Measurements from ENCODE around the gene ATRAID. TPM values are rescaled to one million over a fixed set of nuclear protein-coding genes. Genes with fewer than 3 reads are reported as not detected.

The ATRAID gene
- total RNA-seq, 1 experiment from 2014 or later = 97.2 TPM

- DNase-seq (ENCODE audit: low spot score) (no peak), ATAC-seq (no peak)
- CTCF ChIA-PET = interaction anchor here (1.1 to 5.5 kb wide), 5 partner anchors 16 to 79 kb away, joined by 5 to 106 read pairs (median 22); partner anchors contain the start of gene TRIM54
- H3K27me3 Mint-ChIP-seq (ENCODE audit: low read depth) = peaks cover 7% of the 10 kb centered on the region
- TF ChIP-seq NFE2L1 (CRISPR knock-in tag; IDR thresholded peaks at IDR 0.05) = no peak
- TF ChIP-seq SMAD3 (CRISPR knock-in tag; IDR thresholded peaks at IDR 0.05; ENCODE audit: borderline replicate concordance) = no peak
- no peak for TF ChIP-seq ESRRA (CRISPR knock-in tag; IDR thresholded peaks at IDR 0.05; ENCODE audit: borderline replicate concordance)
- no peak for TF ChIP-seq ELF4 (CRISPR knock-in tag; IDR thresholded peaks at IDR 0.05; ENCODE audit: low read depth)
- no peak for TF ChIP-seq MXD4 (CRISPR knock-in tag; IDR thresholded peaks at IDR 0.05; ENCODE audit: borderline replicate concordance)
- no peak for TF ChIP-seq JAZF1 (CRISPR knock-in tag; IDR thresholded peaks at IDR 0.05)
- TF ChIP-seq NR2C2 (CRISPR knock-in tag; IDR thresholded peaks at IDR 0.05) = no peak
- no peak for TF ChIP-seq FOXP4 (CRISPR knock-in tag; IDR thresholded peaks at IDR 0.05)
- TF ChIP-seq, protein P1, sequence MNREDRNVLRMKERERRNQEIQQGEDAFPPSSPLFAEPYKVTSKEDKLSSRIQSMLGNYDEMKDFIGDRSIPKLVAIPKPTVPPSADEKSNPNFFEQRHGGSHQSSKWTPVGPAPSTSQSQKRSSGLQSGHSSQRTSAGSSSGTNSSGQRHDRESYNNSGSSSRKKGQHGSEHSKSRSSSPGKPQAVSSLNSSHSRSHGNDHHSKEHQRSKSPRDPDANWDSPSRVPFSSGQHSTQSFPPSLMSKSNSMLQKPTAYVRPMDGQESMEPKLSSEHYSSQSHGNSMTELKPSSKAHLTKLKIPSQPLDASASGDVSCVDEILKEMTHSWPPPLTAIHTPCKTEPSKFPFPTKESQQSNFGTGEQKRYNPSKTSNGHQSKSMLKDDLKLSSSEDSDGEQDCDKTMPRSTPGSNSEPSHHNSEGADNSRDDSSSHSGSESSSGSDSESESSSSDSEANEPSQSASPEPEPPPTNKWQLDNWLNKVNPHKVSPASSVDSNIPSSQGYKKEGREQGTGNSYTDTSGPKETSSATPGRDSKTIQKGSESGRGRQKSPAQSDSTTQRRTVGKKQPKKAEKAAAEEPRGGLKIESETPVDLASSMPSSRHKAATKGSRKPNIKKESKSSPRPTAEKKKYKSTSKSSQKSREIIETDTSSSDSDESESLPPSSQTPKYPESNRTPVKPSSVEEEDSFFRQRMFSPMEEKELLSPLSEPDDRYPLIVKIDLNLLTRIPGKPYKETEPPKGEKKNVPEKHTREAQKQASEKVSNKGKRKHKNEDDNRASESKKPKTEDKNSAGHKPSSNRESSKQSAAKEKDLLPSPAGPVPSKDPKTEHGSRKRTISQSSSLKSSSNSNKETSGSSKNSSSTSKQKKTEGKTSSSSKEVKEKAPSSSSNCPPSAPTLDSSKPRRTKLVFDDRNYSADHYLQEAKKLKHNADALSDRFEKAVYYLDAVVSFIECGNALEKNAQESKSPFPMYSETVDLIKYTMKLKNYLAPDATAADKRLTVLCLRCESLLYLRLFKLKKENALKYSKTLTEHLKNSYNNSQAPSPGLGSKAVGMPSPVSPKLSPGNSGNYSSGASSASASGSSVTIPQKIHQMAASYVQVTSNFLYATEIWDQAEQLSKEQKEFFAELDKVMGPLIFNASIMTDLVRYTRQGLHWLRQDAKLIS (CRISPR knock-in tag; IDR thresholded peaks at IDR 0.05; ENCODE audit: borderline replicate concordance) = no peak
- TF ChIP-seq ZNF416 (CRISPR knock-in tag; IDR thresholded peaks at IDR 0.05) = no peak
- no peak for TF ChIP-seq ZNF671 (CRISPR knock-in tag; IDR thresholded peaks at IDR 0.05)
- TF ChIP-seq JUN (CRISPR knock-in tag; IDR thresholded peaks at IDR 0.05) = no peak
- no peak for TF ChIP-seq ZNF232 (CRISPR knock-in tag; IDR thresholded peaks at IDR 0.05)
- no peak for TF ChIP-seq TP53 (CRISPR knock-in tag; IDR thresholded peaks at IDR 0.05)
- H3K4me1 Mint-ChIP-seq = peaks cover 18% of the 10 kb centered on the region
- no peak overlapping the region for H3K27ac Mint-ChIP-seq
- H3K4me3 Mint-ChIP-seq = no peak overlapping the region
- no peaks in the 10 kb centered on the region for H3K9me3 Mint-ChIP-seq
- POLR2A ChIA-PET = interaction anchor here (0.6 to 1.7 kb wide), 5 partner anchors 26 to 199 kb away, joined by 3 to 6 read pairs (median 4); no protein-coding TSS in a partner anchor
- peaks cover 2% of the 10 kb centered on the region for H3K36me3 Mint-ChIP-seq
Observed at GRCh38 chr2:27249159-27249890, 37.5 kb downstream of the ATRAID start.

GRCh38 chr2:27249891-27250651 is 38.2 kb downstream of the ATRAID start:
- DNase-seq (ENCODE audit: low spot score) = peak; percentile 89
- ChIA-PET POLR2A (interaction anchor here (0.5 to 1.7 kb wide), 3 partner anchors 42 to 503 kb away, joined by 3 to 6 read pairs (median 6); no protein-coding TSS in a partner anchor), CTCF (interaction anchor here (0.7 to 5.5 kb wide), 17 partner anchors 9 to 226 kb away, joined by 3 to 106 read pairs (median 6); partner anchors contain the start of genes EIF2B4, SLC30A3, TRIM54 and UCN)
- Mint-ChIP-seq H3K36me3 (no peaks in the 10 kb centered on the region), H3K27ac (no peak overlapping the region), H3K27me3 (ENCODE audit: low read depth) (peaks cover 7% of the 10 kb centered on the region), H3K4me3 (peak overlapping the region; percentile 63), H3K9me3 (no peaks in the 10 kb centered on the region), H3K4me1 (peaks cover 18% of the 10 kb centered on the region)
- ATAC-seq = peak; percentile 86
- TF ChIP-seq CTCF (IDR thresholded peaks at IDR 0.05) (peak; percentile 56; the same call in 1 of the 2 replicates), FOXP1 (CRISPR knock-in tag; IDR thresholded peaks at IDR 0.05; ENCODE audit: borderline replicate concordance) (peak; percentile 64; the same call in 1 of the 2 replicates), CREM (CRISPR knock-in tag; IDR thresholded peaks at IDR 0.05) (no peak), GABPB1 (CRISPR knock-in tag; IDR thresholded peaks at IDR 0.05) (peak; percentile 51), NFE2L1 (CRISPR knock-in tag; IDR thresholded peaks at IDR 0.05) (0 out of 2 replicates have a peak, but pooled peaks have one; percentile 46), TP53 (CRISPR knock-in tag; IDR thresholded peaks at IDR 0.05) (0 out of 2 replicates have a peak, but pooled peaks have one; percentile 61), EMX1 (CRISPR knock-in tag; IDR thresholded peaks at IDR 0.05) (0 out of 2 replicates have a peak, but pooled peaks have one; percentile 62), ZNF121 (CRISPR knock-in tag; IDR thresholded peaks at IDR 0.05) (peak; percentile 94; the same call in 1 of the 2 replicates), CREB1 (CRISPR knock-in tag; IDR thresholded peaks at IDR 0.05) (no peak), NR2C2 (CRISPR knock-in tag; IDR thresholded peaks at IDR 0.05) (no peak), ATF6 (CRISPR knock-in tag; IDR thresholded peaks at IDR 0.05) (no peak), CBFB (CRISPR knock-in tag; IDR thresholded peaks at IDR 0.05; ENCODE audit: low read depth) (no peak)
- TF ChIP-seq, protein P2, sequence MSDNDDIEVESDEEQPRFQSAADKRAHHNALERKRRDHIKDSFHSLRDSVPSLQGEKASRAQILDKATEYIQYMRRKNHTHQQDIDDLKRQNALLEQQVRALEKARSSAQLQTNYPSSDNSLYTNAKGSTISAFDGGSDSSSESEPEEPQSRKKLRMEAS (CRISPR knock-in tag; IDR thresholded peaks at IDR 0.05) = peak; percentile 74; the same call in 1 of the 2 replicates
